Activated CD8-positive, alpha-beta memory T cell treated with anti-CD3 and anti-CD28 coated beads, Interleukin-2, amount 10 ng/mL, durations not matched to agents 7 days and 5 days (primary cell): ENCODE measurements around the gene CDT1. TPM values are rescaled to one million over a fixed set of nuclear protein-coding genes. Genes with fewer than 3 reads are reported as not detected.

Experiments used
- ATAC-seq: fragments of 150-1000 bp; cut with Tn5 transposase; one replicate; pipeline ENCODE4 v1.10.0; 2021; ENCODE audit warnings: moderate library complexity
- CTCF ChIA-PET: fragments of 350-600 bp; sonication (Branson Sonifier 250); formaldehyde crosslinking; loops from one replicate; lab custom pipeline; 2021; ENCODE audit warnings: antibody characterized with exemption; lab: Charles Lee
- DNase-seq: peaks from one replicate; pipeline ENCODE4 v3.0.0-alpha.2; 2020
- H3K27ac Mint-ChIP-seq: one replicate; pipeline ENCODE4 v1.8.0; 2021; ENCODE audit warnings: mild to moderate bottlenecking, mixed read lengths
- H3K27me3 Mint-ChIP-seq: one replicate; pipeline ENCODE4 v1.8.0; 2021; ENCODE audit warnings: mixed read lengths
- H3K36me3 Mint-ChIP-seq: one replicate; pipeline ENCODE4 v1.8.0; 2021; ENCODE audit warnings: mild to moderate bottlenecking, mixed read lengths
- H3K4me1 Mint-ChIP-seq: one replicate; pipeline ENCODE4 v1.8.0; 2021; ENCODE audit warnings: mixed read lengths
- H3K4me3 Mint-ChIP-seq: one replicate; pipeline ENCODE4 v1.8.0; 2021; ENCODE audit warnings: mild to moderate bottlenecking, moderate library complexity, mixed read lengths
- H3K9me3 Mint-ChIP-seq: one replicate; pipeline ENCODE4 v1.8.0; 2022; ENCODE audit warnings: low read depth, mixed read lengths
- total RNA-seq, 2 experiments: library from RNA; stranded (reverse); gene quantifications; one replicate each; pipeline ENCODE4 v1.2.3, GENCODE V29; 2021

The CDT1 gene
- 100 to 1,000 TPM; 124 to 191 TPM for total RNA-seq

GRCh38 chr16:88803264-88803987, at the start of gene CDT1:
Gene CDT1, plus strand, starts transcription at chr16:88803789. Its CDS starts 43 bp downstream, at chr16:88803832.
- Mint-ChIP-seq H3K4me1 (peaks cover 44% of the 10 kb centered on the region), H3K9me3 (no peaks in the 10 kb centered on the region), H3K27ac (peak within 1 kb of the TSS; percentile 88), H3K4me3 (peak within 1 kb of the TSS; percentile 82), H3K27me3 (no peaks in the 10 kb centered on the region), H3K36me3 (peaks cover 35% of the 10 kb centered on the region)
- DNase-seq = peak; percentile 86
- ATAC-seq = peak; percentile 57
- CTCF ChIA-PET = interaction anchor here (1.2 to 2.5 kb wide), 9 partner anchors 9 to 98 kb away, joined by 3 to 11 read pairs (median 4); partner anchors contain the start of gene PIEZO1

- Mint-ChIP-seq H3K27ac (no peak overlapping the region), H3K27me3 (no peaks in the 10 kb centered on the region), H3K4me3 (no peak overlapping the region), H3K9me3 (no peaks in the 10 kb centered on the region), H3K36me3 (peaks cover 1% of the 10 kb centered on the region), H3K4me1 (peaks cover 22% of the 10 kb centered on the region)
- ATAC-seq (no peak), DNase-seq (no peak)
- CTCF ChIA-PET = interaction anchor here (0.8 to 7.0 kb wide), 5 partner anchors 9 to 29 kb away, joined by 3 to 40 read pairs (median 4); no protein-coding TSS in a partner anchor
Measured at GRCh38 chr16:88754109-88754911, 49.3 kb upstream of the CDT1 start.

GRCh38 chr16:88754912-88755744, 48.5 kb upstream of the CDT1 start:
- H3K27me3 Mint-ChIP-seq = no peaks in the 10 kb centered on the region
- H3K4me3 Mint-ChIP-seq = no peak overlapping the region
- H3K27ac Mint-ChIP-seq = no peak overlapping the region
- peaks cover 1% of the 10 kb centered on the region for H3K36me3 Mint-ChIP-seq
- ATAC-seq = no peak
- DNase-seq = no peak
- H3K9me3 Mint-ChIP-seq = no peaks in the 10 kb centered on the region
- H3K4me1 Mint-ChIP-seq = peaks cover 28% of the 10 kb centered on the region
- CTCF ChIA-PET = interaction anchor here (0.9 to 7.0 kb wide), 5 partner anchors 8 to 25 kb away, joined by 3 to 40 read pairs (median 4); no protein-coding TSS in a partner anchor

GRCh38 chr16:88755745-88756443, 47.7 kb upstream of the CDT1 start:
- Mint-ChIP-seq H3K9me3 (no peaks in the 10 kb centered on the region), H3K36me3 (peaks cover 1% of the 10 kb centered on the region), H3K27me3 (no peaks in the 10 kb centered on the region), H3K4me1 (peaks cover 31% of the 10 kb centered on the region), H3K4me3 (no peak overlapping the region), H3K27ac (no peak overlapping the region)
- CTCF ChIA-PET = interaction anchor here (0.9 to 7.0 kb wide), 4 partner anchors 9 to 24 kb away, joined by 3 to 40 read pairs (median 6); no protein-coding TSS in a partner anchor
- no peak for ATAC-seq
- no peak for DNase-seq

- H3K4me1 Mint-ChIP-seq = peaks cover 34% of the 10 kb centered on the region
- peak overlapping the region; percentile 50 for H3K27ac Mint-ChIP-seq
- CTCF ChIA-PET = interaction anchor here (2.0 to 7.0 kb wide), 3 partner anchors 15 to 23 kb away, joined by 8 to 40 read pairs (median 13); no protein-coding TSS in a partner anchor
- no peaks in the 10 kb centered on the region for H3K27me3 Mint-ChIP-seq
- no peak for ATAC-seq
- H3K36me3 Mint-ChIP-seq = peaks cover 1% of the 10 kb centered on the region
- no peaks in the 10 kb centered on the region for H3K9me3 Mint-ChIP-seq
- no peak for DNase-seq
- no peak overlapping the region for H3K4me3 Mint-ChIP-seq
Measured at GRCh38 chr16:88758227-88758943, 45.2 kb upstream of the CDT1 start.

- Mint-ChIP-seq H3K27me3 (no peaks in the 10 kb centered on the region), H3K27ac (peak overlapping the region; percentile 50)
Measured at GRCh38 chr16:88758944-88759244, 44.7 kb upstream of the CDT1 start.

GRCh38 chr16:88759245-88759975, 44.2 kb upstream of the CDT1 start:
- H3K4me1 Mint-ChIP-seq = peaks cover 30% of the 10 kb centered on the region
- H3K4me3 Mint-ChIP-seq = no peak overlapping the region
- CTCF ChIA-PET = interaction anchor here (1.1 to 7.0 kb wide), 3 partner anchors 21 to 22 kb away, joined by 3 to 40 read pairs (median 13); no protein-coding TSS in a partner anchor
- DNase-seq (peak; percentile 68), ATAC-seq (peak; percentile 67)
- peaks cover 1% of the 10 kb centered on the region for H3K36me3 Mint-ChIP-seq
- H3K27ac Mint-ChIP-seq = peak overlapping the region; percentile 61
- H3K9me3 Mint-ChIP-seq = no peaks in the 10 kb centered on the region
- H3K27me3 Mint-ChIP-seq = no peaks in the 10 kb centered on the region

More at GRCh38 chr16:88758944-88759244, 44.7 kb upstream of the CDT1 start:
- H3K36me3 Mint-ChIP-seq = peaks cover 1% of the 10 kb centered on the region
- no peaks in the 10 kb centered on the region for H3K9me3 Mint-ChIP-seq
- CTCF ChIA-PET = interaction anchor here (2.0 to 7.0 kb wide), 3 partner anchors 15 to 23 kb away, joined by 8 to 40 read pairs (median 13); no protein-coding TSS in a partner anchor
- H3K4me3 Mint-ChIP-seq = no peak overlapping the region
- H3K4me1 Mint-ChIP-seq = peaks cover 32% of the 10 kb centered on the region
- ATAC-seq = no peak
- no peak for DNase-seq

GRCh38 chr16:88759976-88760350, 43.6 kb upstream of the CDT1 start:
- Mint-ChIP-seq H3K9me3 (no peaks in the 10 kb centered on the region), H3K27me3 (no peaks in the 10 kb centered on the region), H3K36me3 (peaks cover 1% of the 10 kb centered on the region), H3K4me1 (peaks cover 28% of the 10 kb centered on the region), H3K27ac (no peak overlapping the region), H3K4me3 (no peak overlapping the region)
- no peak for DNase-seq
- ATAC-seq = no peak
- CTCF ChIA-PET = interaction anchor here (1.1 to 7.0 kb wide), 3 partner anchors 20 to 23 kb away, joined by 3 to 40 read pairs (median 13); no protein-coding TSS in a partner anchor

GRCh38 chr16:88760424-88761142, 43.0 kb upstream of the CDT1 start:
- H3K9me3 Mint-ChIP-seq = no peaks in the 10 kb centered on the region
- H3K4me3 Mint-ChIP-seq = no peak overlapping the region
- no peak for DNase-seq
- CTCF ChIA-PET = interaction anchor here (1.0 to 2.7 kb wide), 3 partner anchors 19 to 23 kb away, joined by 3 to 13 read pairs (median 4); no protein-coding TSS in a partner anchor
- H3K36me3 Mint-ChIP-seq = peaks cover 1% of the 10 kb centered on the region
- H3K27ac Mint-ChIP-seq = no peak overlapping the region
- peaks cover 25% of the 10 kb centered on the region for H3K4me1 Mint-ChIP-seq
- H3K27me3 Mint-ChIP-seq = no peaks in the 10 kb centered on the region
- no peak for ATAC-seq

GRCh38 chr16:88761143-88761534, 42.5 kb upstream of the CDT1 start:
- ATAC-seq = no peak
- DNase-seq = no peak
- H3K4me1 Mint-ChIP-seq = peaks cover 29% of the 10 kb centered on the region
- H3K36me3 Mint-ChIP-seq = peaks cover 1% of the 10 kb centered on the region
- no peak overlapping the region for H3K4me3 Mint-ChIP-seq
- H3K27me3 Mint-ChIP-seq = no peaks in the 10 kb centered on the region
- CTCF ChIA-PET = interaction anchor here (1.0 to 1.5 kb wide), 2 partner anchors 19 to 24 kb away, joined by 4 read pairs; no protein-coding TSS in a partner anchor
- no peak overlapping the region for H3K27ac Mint-ChIP-seq
- no peaks in the 10 kb centered on the region for H3K9me3 Mint-ChIP-seq
